Stimulated activated CD4-positive, alpha-beta T cell treated with anti-CD3 and anti-CD28 coated beads, Interleukin-12 subunit alpha, Interleukin-12 subunit beta, amount 100 ng/mL, for 4 hours (primary cell): ENCODE results near the gene CRB2.

ENCODE experiments used
- DNase-seq: peaks from one replicate; pipeline ENCODE4 v3.0.0-alpha.2; 2020

Gene CRB2

DNA sequence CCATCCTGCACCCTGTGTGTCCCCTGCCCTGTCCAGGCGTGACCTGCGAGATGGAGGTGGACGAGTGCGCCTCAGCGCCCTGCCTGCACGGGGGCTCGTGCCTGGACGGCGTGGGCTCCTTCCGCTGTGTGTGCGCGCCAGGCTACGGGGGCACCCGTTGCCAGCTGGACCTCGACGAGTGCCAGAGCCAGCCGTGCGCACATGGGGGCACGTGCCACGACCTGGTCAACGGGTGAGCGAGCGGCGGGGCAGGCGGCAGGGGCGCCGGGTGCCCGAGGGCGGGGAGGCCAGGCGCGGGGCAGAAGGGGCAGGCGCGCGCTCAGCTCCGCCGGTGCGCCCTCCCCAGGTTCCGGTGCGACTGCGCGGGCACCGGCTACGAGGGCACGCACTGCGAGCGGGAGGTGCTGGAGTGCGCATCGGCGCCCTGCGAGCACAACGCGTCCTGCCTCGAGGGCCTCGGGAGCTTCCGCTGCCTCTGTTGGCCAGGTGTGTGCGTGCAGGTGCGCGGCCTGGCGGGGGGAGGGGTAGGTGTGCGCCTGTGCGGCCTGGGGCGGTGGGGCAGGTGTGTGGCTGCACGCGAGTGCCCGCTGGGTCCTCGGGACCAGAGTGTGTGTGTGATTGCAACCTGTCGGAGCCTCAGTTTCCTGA lies 10.0 kb downstream of the CRB2 start:
- DNase-seq = no peak

DNA sequence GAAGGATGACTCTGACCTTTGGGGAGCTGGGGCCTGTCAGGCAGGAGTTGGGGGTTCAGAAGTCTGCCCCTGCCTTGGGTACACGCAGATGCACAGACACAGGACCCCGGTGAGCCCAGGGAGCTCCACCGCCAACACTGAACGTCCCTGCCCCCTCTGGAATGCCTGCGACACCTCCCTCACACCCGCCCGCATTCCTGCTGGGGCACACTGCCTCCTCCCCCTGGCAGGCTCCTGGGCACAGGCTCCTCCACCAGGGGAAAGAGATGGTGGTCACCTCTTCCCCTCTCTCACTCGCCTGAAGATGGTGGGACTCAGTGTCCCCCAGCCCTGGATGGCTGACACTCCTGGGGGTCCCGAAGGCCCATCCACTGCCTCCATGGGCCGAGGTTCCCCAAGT lies 12.0 kb downstream of the CRB2 start:
- DNase-seq = no peak

DNA sequence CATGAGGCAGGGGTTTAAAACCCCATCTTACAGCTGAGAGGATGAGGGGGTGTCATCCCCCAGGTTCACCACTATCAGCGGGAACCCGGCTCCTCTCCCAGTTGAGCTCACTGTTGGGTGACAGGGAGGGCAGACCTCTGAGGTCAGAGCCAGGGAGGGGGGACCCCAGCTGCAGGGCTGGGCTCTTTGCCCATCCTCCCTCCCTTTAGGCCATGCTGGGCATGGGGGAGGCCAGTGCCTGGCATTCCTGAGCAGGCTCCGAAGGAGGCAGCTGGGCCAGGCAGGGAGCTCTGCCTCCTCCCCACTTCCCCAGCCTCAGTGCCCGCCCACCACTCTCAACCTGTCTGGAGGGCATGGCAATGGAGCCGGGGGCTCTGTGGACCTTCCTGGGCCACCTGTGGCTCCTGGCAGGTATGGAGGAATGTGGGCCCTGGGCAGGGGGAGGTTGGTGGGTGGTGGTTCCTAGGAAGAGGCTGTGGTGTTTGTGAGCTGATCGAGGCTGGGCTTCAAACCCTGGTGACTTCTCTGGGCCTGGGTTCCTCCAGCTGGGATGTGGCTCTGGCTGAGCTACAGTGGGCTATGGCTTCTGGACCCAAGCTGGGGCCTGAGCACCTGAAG lies 12.6 kb downstream of the CRB2 start:
- no peak for DNase-seq

DNA sequence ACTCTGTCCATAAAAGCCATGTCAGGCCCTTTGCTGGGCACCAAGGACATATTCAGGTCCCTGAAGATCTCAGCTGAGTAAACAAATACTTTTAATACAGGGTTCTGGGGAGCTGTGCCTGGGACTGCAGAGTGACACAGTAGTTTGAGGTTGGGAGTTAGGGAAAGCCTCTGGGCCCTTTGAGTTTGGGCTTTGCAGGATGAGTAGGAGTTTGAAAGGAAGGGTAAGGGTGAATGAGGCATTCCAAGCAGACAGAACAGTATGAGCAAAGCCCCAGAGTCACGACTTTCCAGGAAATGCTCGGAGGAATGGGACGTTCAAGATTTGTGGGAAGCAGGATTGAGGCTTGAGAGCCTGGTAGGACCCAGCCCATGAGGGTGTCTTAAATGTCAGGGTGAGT lies 13.3 kb downstream of the CRB2 start:
- no peak for DNase-seq

DNA sequence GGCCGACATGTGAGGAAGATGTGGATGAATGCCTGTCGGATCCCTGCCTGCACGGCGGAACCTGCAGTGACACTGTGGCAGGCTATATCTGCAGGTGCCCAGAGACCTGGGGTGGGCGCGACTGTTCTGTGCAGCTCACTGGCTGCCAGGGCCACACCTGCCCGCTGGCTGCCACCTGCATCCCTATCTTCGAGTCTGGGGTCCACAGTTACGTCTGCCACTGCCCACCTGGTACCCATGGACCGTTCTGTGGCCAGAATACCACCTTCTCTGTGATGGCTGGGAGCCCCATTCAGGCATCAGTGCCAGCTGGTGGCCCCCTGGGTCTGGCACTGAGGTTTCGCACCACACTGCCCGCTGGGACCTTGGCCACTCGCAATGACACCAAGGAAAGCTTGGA lies 14.1 kb downstream of the CRB2 start:
- no peak for DNase-seq

DNA sequence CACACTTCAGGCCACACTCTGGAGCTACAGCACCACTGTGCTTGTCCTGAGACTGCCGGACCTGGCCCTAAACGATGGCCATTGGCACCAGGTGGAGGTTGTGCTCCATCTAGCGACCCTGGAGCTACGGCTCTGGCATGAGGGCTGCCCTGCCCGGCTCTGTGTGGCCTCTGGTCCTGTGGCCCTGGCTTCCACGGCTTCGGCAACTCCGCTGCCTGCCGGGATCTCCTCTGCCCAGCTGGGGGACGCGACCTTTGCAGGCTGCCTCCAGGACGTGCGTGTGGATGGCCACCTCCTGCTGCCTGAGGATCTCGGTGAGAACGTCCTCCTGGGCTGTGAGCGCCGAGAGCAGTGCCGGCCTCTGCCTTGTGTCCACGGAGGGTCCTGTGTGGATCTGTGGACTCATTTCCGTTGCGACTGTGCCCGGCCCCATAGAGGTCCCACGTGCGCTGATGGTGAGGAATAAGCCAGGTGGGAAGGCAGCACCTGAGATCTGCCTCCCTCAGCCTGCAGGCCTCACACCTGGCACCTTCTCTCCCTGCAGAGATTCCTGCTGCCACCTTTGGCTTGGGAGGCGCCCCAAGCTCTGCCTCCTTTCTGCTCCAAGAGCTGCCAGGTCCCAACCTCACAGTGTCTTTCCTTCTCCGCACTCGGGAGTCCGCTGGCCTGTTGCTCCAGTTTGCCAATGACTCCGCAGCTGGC lies 14.7 kb downstream of the CRB2 start:
- no peak for DNase-seq

DNA sequence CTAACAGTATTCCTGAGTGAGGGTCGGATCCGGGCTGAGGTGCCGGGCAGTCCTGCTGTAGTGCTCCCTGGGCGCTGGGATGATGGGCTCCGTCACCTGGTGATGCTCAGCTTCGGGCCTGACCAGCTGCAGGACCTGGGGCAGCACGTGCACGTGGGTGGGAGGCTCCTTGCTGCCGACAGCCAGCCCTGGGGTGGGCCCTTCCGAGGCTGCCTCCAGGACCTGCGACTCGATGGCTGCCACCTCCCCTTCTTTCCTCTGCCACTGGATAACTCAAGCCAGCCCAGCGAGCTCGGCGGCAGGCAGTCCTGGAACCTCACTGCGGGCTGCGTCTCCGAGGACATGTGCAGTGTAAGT lies 15.2 kb downstream of the CRB2 start:
- no peak for DNase-seq

DNA sequence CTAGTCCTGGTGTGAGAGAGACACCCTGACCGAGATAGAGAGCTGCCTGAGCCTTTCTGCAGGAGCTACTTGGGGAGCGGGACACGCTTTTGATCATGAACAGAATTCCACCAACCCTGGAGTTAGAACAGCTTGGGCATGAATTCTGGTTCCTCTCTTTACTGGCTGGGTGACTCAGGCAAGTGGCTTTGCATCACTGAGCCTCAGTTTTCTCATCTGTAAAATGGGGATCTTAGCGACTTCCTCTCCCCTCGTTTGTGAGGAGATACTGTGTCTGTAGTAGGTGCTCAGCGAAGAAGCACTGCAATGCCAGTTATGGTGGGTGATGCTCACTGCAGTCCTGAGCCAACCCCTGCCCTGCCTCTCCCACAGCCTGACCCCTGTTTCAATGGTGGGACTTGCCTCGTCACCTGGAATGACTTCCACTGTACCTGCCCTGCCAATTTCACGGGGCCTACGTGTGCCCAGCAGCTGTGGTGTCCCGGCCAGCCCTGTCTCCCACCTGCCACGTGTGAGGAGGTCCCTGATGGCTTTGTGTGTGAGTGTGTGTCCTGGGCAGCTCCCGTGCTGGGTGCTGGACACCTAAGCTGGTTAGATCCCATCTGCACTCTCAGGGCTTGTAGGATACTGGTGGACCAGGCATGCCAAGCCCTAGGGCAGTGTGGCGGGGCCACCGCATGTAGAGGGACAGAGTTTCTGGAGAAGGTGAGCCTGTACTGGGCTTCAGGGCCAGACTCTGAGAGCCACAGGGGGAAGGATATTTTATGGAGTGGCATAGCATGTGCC lies 16.0 kb downstream of the CRB2 start:
- no peak for DNase-seq

DNA sequence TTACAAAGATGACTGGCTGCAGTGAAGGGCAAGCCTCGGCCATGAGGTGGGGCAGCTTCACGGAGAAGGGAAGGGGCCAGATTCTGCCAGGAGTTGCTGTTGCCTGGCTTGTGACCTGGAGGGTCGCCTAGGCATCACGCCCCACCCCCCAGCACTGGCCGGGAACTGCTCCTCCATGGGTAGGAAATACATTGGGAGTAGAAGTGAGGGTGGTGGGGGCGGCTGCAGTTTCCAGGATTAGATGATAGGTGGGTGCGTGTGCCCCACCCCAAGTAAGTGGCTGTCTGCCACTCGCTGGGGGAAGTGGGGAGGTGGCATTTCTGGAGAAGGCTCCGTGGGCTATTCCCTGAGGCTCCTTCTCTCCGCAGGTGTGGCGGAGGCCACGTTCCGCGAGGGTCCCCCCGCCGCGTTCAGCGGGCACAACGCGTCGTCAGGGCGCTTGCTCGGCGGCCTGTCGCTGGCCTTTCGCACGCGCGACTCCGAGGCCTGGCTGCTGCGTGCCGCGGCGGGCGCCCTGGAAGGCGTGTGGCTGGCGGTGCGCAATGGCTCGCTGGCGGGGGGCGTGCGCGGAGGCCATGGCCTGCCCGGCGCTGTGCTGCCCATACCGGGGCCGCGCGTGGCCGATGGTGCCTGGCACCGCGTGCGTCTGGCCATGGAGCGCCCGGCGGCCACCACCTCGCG lies 16.9 kb downstream of the CRB2 start:
- no peak for DNase-seq

DNA sequence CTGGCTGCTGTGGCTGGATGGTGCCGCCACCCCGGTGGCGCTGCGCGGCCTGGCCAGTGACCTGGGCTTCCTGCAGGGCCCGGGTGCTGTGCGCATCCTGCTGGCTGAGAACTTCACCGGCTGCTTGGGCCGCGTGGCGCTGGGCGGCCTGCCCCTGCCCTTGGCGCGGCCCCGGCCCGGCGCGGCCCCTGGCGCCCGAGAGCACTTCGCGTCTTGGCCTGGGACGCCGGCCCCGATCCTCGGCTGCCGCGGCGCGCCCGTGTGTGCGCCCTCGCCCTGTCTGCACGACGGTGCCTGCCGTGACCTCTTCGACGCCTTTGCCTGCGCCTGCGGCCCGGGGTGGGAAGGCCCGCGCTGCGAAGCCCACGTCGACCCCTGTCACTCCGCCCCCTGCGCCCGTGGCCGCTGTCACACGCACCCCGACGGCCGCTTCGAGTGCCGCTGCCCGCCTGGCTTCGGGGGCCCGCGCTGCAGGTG lies 17.5 kb downstream of the CRB2 start:
- DNase-seq = no peak

DNA sequence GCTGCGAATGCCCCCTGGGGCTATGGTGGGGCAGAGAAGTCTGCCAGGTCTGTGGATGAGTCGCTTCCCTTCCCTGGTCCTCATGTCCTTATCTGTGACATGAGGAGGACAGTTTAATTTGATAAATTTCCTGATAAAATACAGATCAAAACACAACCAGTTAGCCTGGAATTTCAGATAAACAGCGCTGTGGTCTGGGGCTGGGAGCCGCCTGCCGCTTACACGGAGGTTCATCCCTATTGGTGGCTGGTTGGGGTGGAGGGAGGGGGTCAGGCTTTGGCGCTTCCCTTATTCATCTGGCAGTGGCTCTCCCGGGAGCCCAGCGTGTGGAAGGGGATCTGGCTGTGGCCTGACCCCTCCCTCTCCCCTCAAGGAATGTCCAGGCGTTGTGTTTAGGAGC lies 17.9 kb downstream of the CRB2 start:
- DNase-seq = no peak

DNA sequence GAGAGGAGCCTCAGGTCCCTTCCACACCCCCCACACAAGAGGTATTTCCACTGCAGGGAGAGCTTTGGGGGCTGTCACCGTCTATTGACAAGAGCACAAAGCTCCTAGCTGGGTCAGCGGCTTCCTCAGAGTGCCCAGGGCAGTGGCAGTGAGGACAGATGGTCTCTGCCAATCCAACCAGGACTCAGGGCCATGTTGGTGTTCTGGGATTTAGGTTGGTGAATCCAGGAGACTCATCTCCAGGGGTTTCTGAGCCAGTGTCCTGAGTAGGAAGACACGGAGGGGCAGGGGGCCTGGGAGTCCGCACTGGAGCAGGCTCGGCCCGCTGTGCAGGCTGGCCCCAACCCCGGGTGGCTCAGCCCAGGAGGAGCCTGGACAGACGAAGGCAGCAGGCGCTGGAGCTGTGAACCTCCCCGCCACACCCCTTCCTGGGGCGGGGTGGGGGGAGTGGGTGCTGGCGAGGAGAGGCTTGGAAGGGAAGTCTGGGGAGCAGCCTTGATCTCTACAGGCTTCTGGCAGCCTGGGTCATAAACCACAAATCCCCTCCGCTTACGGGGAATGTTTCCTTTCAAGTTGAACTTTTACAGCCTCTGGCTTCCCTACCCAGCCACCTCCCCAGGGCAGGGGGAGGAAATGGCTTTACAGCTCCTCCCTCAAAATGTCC lies 19.6 kb downstream of the CRB2 start:
- DNase-seq = no peak

DNA sequence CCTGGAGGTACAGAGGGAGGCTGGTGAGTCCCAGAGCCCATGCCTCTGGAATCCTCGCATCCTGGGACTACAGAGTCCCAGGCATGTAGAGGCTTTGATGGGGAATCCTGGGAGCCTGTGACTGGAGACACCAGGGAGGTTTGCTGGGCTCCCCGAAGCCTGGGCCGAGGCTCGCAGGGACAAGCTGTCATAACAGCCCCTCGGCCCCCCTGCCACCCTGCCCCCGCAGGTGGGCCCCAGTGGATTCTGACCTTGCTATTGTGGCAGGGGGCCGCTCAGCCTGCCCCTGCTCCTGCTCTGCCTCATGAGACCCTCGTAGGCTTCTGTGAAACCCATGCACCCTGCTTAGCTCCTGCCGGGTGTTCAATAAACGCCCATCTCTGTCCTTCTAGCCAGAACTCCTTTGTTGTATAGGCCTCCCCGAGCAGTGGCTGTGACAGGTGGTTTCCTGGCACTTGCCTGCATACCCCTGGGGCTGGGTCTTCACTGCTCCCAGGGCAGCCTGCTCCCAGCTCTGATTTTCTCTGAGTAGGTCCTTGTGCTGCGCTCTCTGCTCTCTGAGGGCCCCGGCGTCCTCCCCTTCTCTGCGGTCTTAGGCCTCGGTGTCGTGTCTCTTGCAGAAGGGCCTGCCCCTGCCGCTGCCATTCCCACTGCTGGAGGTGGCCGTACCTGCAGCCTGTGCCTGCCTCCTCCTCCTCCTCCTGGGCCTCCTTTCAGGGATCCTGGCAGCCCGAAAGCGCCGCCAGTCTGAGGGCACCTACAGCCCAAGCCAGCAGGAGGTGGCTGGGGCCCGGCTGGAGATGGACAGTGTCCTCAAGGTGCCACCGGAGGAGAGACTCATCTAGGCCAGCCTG lies 20.4 kb downstream of the CRB2 start:
- no peak for DNase-seq

DNA sequence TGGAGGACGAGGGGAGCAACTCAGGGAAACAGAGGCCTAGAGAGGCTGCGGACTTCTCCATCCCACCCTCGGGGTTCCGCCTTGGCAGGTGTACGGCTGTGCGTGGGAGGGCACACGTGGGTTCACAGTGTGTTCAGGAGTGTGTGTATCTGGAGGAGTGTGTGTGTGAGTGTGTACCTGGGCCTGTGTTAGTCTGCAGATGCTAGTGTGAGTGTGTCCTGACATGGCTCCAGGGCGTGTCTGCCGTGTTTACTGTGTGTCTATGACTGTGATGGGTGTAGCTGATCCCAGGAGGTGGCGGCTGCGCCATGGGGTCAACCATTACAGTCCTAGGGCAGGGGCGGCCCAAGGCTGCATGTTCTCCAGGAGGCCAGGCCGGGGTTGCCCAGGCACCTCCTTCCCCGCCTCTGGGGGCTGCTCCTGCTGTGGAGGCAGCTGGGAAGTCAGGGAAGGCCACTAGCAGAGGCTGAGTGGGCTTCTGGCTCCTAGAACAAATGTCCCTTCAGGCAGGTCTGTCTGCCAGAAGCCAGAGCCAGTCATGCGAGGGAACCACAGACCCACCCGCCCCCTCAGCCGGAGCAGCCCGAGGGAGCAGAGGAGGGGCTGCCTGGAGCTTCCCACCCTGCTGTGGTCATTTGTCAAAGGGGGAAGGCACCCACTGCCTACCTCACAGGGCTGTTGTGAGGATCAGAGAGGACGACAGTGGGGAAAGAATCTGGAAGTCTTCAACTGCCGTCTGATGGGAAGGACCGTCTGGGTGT lies 21.4 kb downstream of the CRB2 start:
- no peak for DNase-seq

DNA sequence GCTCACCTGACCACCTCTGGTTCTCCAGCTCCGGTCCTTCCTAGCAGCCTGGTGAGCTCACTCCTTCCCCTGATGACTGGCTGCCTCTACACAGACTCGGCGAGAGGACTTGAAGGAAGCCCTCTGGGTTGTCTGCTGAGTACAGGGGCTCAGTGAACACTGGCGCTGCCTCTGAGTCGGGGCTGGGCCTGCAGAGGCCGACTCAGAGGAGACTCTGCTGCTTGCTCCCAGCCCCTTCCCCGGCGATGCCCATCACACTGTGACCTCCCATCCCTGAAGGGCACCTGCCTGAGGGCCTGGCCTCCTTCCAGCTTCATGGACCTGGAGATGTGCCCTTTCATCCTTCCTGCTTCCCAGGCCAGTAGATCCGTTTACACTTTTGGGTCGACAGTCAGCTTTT lies 22.0 kb downstream of the CRB2 start:
- no peak for DNase-seq

DNA sequence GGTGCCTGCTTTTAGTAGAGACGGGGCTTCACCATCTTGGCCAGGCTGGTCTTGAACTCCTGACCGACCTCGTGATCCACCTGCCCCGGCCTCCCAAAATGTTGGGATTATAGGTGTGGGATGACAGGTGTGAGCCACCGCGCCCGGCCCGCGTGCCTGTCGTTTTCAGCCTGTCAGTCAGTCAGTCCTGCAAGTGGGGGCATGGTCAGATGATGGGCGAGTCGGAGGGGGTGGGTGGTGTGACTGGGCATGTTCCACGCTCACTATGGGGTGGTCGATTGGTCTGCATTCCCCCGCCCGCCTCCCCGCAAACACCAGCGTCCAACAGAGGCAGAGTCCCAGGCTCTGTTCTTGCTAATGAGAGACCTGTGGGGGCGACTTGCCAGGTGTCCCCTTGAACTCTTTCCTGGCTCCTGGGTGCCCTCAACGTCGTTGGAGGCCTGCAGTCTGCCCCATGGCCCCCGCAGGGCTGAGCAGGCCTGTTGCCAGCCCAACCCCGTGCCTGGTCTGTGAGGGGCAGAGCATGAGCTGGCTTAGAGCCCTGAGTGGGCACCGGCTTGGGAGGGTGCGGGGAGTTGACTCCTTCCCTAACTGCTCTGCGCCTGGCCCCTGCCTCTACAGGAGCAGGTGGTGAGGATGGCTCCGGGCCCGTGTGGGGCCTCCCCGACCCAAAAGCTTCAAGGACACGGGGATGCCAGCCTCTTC lies 23.1 kb downstream of the CRB2 start:
- no peak for DNase-seq

DNA sequence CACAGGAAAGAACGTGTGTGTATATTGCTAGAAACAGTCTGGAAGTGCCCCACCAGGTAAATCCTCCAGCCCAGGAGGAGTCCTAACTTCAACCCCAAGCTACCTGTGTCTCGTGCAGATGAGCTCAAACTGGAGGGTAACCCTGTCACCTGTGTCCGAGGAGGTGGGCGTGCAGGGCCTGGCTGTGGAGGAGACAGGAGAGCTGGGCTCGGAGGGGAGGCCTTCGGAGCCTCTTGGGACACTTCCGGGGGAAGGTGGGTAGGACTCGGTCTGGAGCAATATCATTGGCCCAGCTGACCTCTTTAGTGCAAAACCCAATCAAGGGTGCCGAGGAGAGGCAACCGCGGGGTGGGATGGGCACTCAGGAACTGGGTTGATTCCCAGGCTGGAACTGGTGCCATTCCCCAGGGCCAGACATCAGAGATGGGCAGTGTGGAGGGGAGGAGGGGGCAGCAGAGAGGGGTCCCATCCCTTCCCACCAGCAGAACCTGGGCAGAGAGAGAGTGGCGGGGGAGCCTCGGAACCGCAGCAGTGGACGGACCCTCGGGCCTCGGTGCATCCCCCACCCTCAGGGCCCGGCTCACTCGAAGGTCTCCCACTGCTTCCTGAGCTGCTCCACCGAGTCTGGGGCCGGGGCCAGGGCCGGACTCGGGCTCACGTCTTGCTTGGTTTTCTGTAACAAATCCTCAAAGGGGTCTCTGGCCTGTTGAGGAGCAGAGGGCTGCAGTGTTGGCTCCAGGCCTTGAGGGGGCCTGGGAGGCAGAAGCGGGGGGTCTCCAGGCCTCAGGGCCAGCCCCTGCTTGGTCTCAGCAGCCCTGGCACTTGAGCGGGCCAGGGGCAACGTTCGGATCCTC lies 25.1 kb downstream of the CRB2 start:
- no peak for DNase-seq

DNA sequence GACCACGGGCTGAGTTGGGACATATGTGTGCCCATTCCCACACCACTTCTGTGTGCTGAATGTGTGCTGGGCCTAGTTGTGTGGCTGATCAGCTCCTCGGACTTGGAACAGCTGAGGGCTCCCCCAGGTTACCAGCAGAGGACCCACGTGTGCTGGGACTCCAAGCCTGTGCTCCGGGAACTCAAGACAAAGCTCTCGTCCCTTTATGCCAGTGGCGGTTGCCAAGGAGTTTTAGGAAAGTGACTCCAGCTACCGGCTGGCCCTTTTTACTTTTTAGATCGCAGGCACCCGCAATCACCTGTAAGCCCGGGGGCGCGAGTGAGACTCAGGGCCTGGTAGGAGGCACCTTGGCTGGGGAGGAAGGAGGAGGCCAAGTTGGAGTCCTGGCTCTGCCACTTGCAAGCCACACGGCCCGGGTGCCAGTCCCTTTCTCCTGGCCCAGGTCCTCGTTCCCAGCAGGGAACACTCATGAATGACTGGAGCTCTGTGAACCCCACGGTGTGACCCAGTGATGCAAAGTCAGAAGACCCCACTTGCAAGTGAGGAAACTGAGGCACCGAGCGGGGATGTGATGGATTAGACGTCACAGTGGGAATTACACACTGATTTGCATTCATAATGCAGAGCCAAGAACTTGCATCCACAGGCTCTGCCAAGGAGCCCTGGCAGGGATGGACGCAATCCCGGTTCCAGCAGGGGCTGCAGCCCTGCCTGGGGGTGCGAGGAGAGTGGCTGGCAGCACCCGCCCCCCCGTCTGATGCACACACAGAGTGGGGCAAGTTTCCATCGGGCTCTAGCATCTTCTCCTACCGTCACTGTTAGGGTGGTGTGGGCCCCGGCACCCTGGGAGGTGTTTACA lies 26.9 kb downstream of the CRB2 start:
- no peak for DNase-seq
